ENCODE data around the gene ANKRD35.

ANKRD35 gene

GRCh38 chr1:145871994-145872924 is 13.4 kb downstream of the ANKRD35 start:
- ATAC-seq: no peak; the same call in 2 of the 3 replicates
- no peak for TF ChIP-seq ZNF8 (CRISPR knock-in tag; IDR thresholded peaks at IDR 0.05)
- no peak for TF ChIP-seq GLIS3 (CRISPR knock-in tag; IDR thresholded peaks at IDR 0.05)
- no peak for TF ChIP-seq ZFP3 (CRISPR knock-in tag; IDR thresholded peaks at IDR 0.05)
- TF ChIP-seq ZNF70 (CRISPR knock-in tag; IDR thresholded peaks at IDR 0.05): no peak
- no peak for TF ChIP-seq SNAI2 (CRISPR knock-in tag; IDR thresholded peaks at IDR 0.05)
- no peak for TF ChIP-seq POU6F1 (CRISPR knock-in tag; IDR thresholded peaks at IDR 0.05; ENCODE audit: borderline replicate concordance, low read depth)
- TF ChIP-seq TSHZ2 (CRISPR knock-in tag; IDR thresholded peaks at IDR 0.05): no peak
- no peak for TF ChIP-seq ZC3H10 (CRISPR knock-in tag; IDR thresholded peaks at IDR 0.05)

GRCh38 chr1:145868232-145868631 is 17.4 kb downstream of the ANKRD35 start:
- no peak for TF ChIP-seq SNAI2 (CRISPR knock-in tag; IDR thresholded peaks at IDR 0.05)
- no peak for TF ChIP-seq ARNTL (CRISPR knock-in tag; IDR thresholded peaks at IDR 0.05; ENCODE audit: borderline replicate concordance, low read depth)

GRCh38 chr1:145863282-145864018 is 22.2 kb downstream of the ANKRD35 start:
- no peak for ATAC-seq

More at GRCh38 chr1:145868232-145868631, 17.4 kb downstream of the ANKRD35 start:
- no peak for ATAC-seq

More at GRCh38 chr1:145863282-145864018, 22.2 kb downstream of the ANKRD35 start:
- TF ChIP-seq ISL1 (CRISPR knock-in tag; IDR thresholded peaks at IDR 0.05): no peak
- TF ChIP-seq CREB5 (CRISPR knock-in tag; IDR thresholded peaks at IDR 0.05; ENCODE audit: low read depth): no peak
- no peak for TF ChIP-seq TOX (CRISPR knock-in tag; IDR thresholded peaks at IDR 0.05; ENCODE audit: borderline replicate concordance)
- no peak for TF ChIP-seq PATZ1 (CRISPR knock-in tag; IDR thresholded peaks at IDR 0.05; ENCODE audit: borderline replicate concordance)
- no peak for TF ChIP-seq ZNF565 (CRISPR knock-in tag; conservative IDR thresholded peaks at IDR 0.05; ENCODE audit: low read depth)
- TF ChIP-seq GLIS3 (CRISPR knock-in tag; IDR thresholded peaks at IDR 0.05): no peak
- no peak for TF ChIP-seq ZFP30 (CRISPR knock-in tag; IDR thresholded peaks at IDR 0.05)
- no peak for TF ChIP-seq SNAI2 (CRISPR knock-in tag; IDR thresholded peaks at IDR 0.05)
- TF ChIP-seq ARNTL (CRISPR knock-in tag; IDR thresholded peaks at IDR 0.05; ENCODE audit: borderline replicate concordance, low read depth): no peak
- TF ChIP-seq POU6F1 (CRISPR knock-in tag; IDR thresholded peaks at IDR 0.05; ENCODE audit: borderline replicate concordance, low read depth): no peak
